ENCODE measurements around the gene ZNF664. TPM values are rescaled to one million over a fixed set of nuclear protein-coding genes. Genes with fewer than 3 reads are reported as not detected.

ZNF664 gene
- total and polyA plus RNA-seq, 2 experiments from 2014 or later = 11.3 to 29.1 TPM

- no peaks in the 10 kb centered on the region for H3K9me3 ChIP-seq (ENCODE audit: low read depth)
- H2AFZ ChIP-seq = no peak overlapping the region
- H3K4me2 ChIP-seq (ENCODE audit: unreplicated experiment) = no peak overlapping the region
- no peaks in the 10 kb centered on the region for H3K9me2 ChIP-seq (ENCODE audit: insufficient read depth)
- peaks cover 9% of the 10 kb centered on the region for H3K36me3 ChIP-seq (ENCODE audit: low read depth)
- peaks cover 22% of the 10 kb centered on the region for H3F3A ChIP-seq (ENCODE audit: insufficient read depth)
- no peak overlapping the region for H3K27ac ChIP-seq
- H4K20me1 ChIP-seq (ENCODE audit: insufficient read depth) = no peaks in the 10 kb centered on the region
- in situ Hi-C loops (cut with MboI) = loop anchor here (10.0 kb wide), 1 partner anchor 182 kb away; no protein-coding TSS in a partner anchor
- WGBS, 2 experiments (ENCODE audit: low coverage in 1 of 2, low lambda C conversion rate in 2 of 2, missing lambda C conversion rate in 2 of 2) = 96 to 98% methylated on average over 2 of the region's 2 CpGs
- peaks cover 19% of the 10 kb centered on the region for H3K4me1 ChIP-seq (ENCODE audit: insufficient read depth)
- DNase-seq = no peak
- no peak overlapping the region for H3K4me3 ChIP-seq
- TF ChIP-seq EZH2phosphoT487 (IDR thresholded peaks at IDR 0.05; ENCODE audit: insufficient read depth, low read depth) = no peak
- no peak for TF ChIP-seq EZH2 (IDR thresholded peaks at IDR 0.05; ENCODE audit: insufficient read depth, poor library complexity, severe bottlenecking)
- H3K27me3 ChIP-seq (replicated peaks; ENCODE audit: insufficient read depth) = no peaks in the 10 kb centered on the region
- H3K9ac ChIP-seq = no peak overlapping the region
- H3K79me2 ChIP-seq (ENCODE audit: insufficient read depth) = peaks cover 27% of the 10 kb centered on the region
Measured at GRCh38 chr12:123987022-123987421, 14.0 kb downstream of the ZNF664 start.

DNA sequence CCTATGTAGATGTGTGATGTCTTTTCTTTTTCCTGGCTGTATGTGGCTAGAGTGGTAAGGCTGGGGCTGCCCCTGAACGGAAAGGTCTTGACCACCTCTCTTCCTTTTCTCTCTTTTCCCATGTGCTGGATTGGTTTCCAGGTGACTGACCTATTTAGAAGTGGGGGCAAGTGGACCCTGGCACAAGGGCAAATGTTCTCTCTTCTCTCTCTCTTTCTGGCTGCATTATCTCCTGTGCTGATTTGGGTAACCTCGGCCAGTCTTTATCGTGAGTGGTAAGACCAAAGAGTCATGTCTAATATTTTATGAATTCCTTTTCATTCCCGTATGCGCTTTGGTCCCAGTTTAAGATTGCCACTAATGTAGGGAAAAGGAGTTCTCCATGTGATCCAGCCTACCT is 16.2 kb downstream of the ZNF664 start:
- no peak for DNase-seq
- Histone ChIP-seq H3K9me2 (ENCODE audit: insufficient read depth) (no peaks in the 10 kb centered on the region), H3K27ac (no peak overlapping the region), H3K27me3 (replicated peaks; ENCODE audit: insufficient read depth) (no peaks in the 10 kb centered on the region), H3K36me3 (ENCODE audit: low read depth) (peaks cover 9% of the 10 kb centered on the region), H3K4me2 (ENCODE audit: unreplicated experiment) (no peak overlapping the region), H3K9me3 (ENCODE audit: low read depth) (no peaks in the 10 kb centered on the region), H2AFZ (no peak overlapping the region), H4K20me1 (ENCODE audit: insufficient read depth) (no peaks in the 10 kb centered on the region), H3K79me2 (ENCODE audit: insufficient read depth) (peaks cover 18% of the 10 kb centered on the region), H3K9ac (no peak overlapping the region), H3K4me3 (no peak overlapping the region), H3F3A (ENCODE audit: insufficient read depth) (peaks cover 25% of the 10 kb centered on the region), H3K4me1 (ENCODE audit: insufficient read depth) (peaks cover 19% of the 10 kb centered on the region)
- WGBS, 2 experiments (ENCODE audit: low coverage in 1 of 2, low lambda C conversion rate in 2 of 2, missing lambda C conversion rate in 2 of 2) = 96 to 99% methylated on average over 5 of the region's 5 CpGs
- TF ChIP-seq EZH2phosphoT487 (IDR thresholded peaks at IDR 0.05; ENCODE audit: insufficient read depth, low read depth) = no peak
- no peak for TF ChIP-seq EZH2 (IDR thresholded peaks at IDR 0.05; ENCODE audit: insufficient read depth, poor library complexity, severe bottlenecking)
- in situ Hi-C loops (cut with MboI) = loop anchor here (10.0 kb wide), 1 partner anchor 184 kb away; no protein-coding TSS in a partner anchor

DNA sequence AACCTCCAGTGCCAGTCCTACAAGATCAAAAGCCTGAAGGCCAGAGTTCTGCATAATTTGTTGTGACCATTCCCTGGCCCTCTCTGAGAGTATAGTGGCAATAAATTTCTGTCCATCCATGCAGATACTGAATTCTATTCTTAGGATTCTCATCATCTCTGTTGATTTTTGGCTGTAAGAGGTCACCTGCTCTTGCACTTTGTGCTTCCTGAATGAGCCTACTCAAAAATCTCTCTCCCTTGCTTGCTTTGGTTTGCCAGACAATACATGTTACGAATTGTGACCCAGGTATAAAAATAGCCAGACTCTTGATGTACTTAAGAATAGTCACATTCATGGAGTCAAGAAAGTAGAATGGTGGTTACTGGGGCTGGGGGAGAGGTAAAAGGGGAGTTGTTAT is 16.7 kb downstream of the ZNF664 start:
- no peak overlapping the region for H2AFZ ChIP-seq
- 87 to 100% methylated on average over 1 of the region's 1 CpG for WGBS, 2 experiments (ENCODE audit: low coverage in 1 of 2, low lambda C conversion rate in 2 of 2, missing lambda C conversion rate in 2 of 2)
- H3K9me2 ChIP-seq (ENCODE audit: insufficient read depth) = no peaks in the 10 kb centered on the region
- no peak for TF ChIP-seq EZH2phosphoT487 (IDR thresholded peaks at IDR 0.05; ENCODE audit: insufficient read depth, low read depth)
- no peak for TF ChIP-seq EZH2 (IDR thresholded peaks at IDR 0.05; ENCODE audit: insufficient read depth, poor library complexity, severe bottlenecking)
- no peaks in the 10 kb centered on the region for H4K20me1 ChIP-seq (ENCODE audit: insufficient read depth)
- no peaks in the 10 kb centered on the region for H3K27me3 ChIP-seq (replicated peaks; ENCODE audit: insufficient read depth)
- in situ Hi-C loops (cut with MboI) = loop anchor here (10.0 kb wide), 1 partner anchor 185 kb away; no protein-coding TSS in a partner anchor
- no peak for DNase-seq
- H3F3A ChIP-seq (ENCODE audit: insufficient read depth) = peaks cover 31% of the 10 kb centered on the region
- peaks cover 20% of the 10 kb centered on the region for H3K4me1 ChIP-seq (ENCODE audit: insufficient read depth)
- no peak overlapping the region for H3K9ac ChIP-seq
- peaks cover 12% of the 10 kb centered on the region for H3K79me2 ChIP-seq (ENCODE audit: insufficient read depth)
- H3K36me3 ChIP-seq (ENCODE audit: low read depth) = peaks cover 9% of the 10 kb centered on the region
- H3K9me3 ChIP-seq (ENCODE audit: low read depth) = no peaks in the 10 kb centered on the region
- no peak overlapping the region for H3K4me2 ChIP-seq (ENCODE audit: unreplicated experiment)
- H3K4me3 ChIP-seq = no peak overlapping the region
- no peak overlapping the region for H3K27ac ChIP-seq

GRCh38 chr12:123990511-123990910 is 17.5 kb downstream of the ZNF664 start:
- in situ Hi-C loops (cut with MboI) = no loop called here
- Histone ChIP-seq H3F3A (ENCODE audit: insufficient read depth) (peaks cover 38% of the 10 kb centered on the region), H4K20me1 (ENCODE audit: insufficient read depth) (no peaks in the 10 kb centered on the region), H3K9ac (no peak overlapping the region), H3K27ac (peak overlapping the region; percentile 2; the same call in 1 of the 2 replicates), H3K9me2 (ENCODE audit: insufficient read depth) (no peaks in the 10 kb centered on the region), H3K4me3 (no peak overlapping the region), H3K79me2 (ENCODE audit: insufficient read depth) (peaks cover 4% of the 10 kb centered on the region), H2AFZ (no peak overlapping the region), H3K4me2 (ENCODE audit: unreplicated experiment) (peak overlapping the region; percentile 24), H3K36me3 (ENCODE audit: low read depth) (peaks cover 9% of the 10 kb centered on the region), H3K27me3 (replicated peaks; ENCODE audit: insufficient read depth) (no peaks in the 10 kb centered on the region), H3K4me1 (ENCODE audit: insufficient read depth) (peaks cover 27% of the 10 kb centered on the region), H3K9me3 (ENCODE audit: low read depth) (no peaks in the 10 kb centered on the region)
- no peak for TF ChIP-seq EZH2 (IDR thresholded peaks at IDR 0.05; ENCODE audit: insufficient read depth, poor library complexity, severe bottlenecking)
- no peak for TF ChIP-seq EZH2phosphoT487 (IDR thresholded peaks at IDR 0.05; ENCODE audit: insufficient read depth, low read depth)
- peak; percentile 67 for DNase-seq
- 77 to 84% methylated on average over 4 of the region's 4 CpGs for WGBS, 2 experiments (ENCODE audit: low coverage in 1 of 2, low lambda C conversion rate in 2 of 2, missing lambda C conversion rate in 2 of 2)

All from GM23248 (cell line).